IMR-90 (cell line): ENCODE data around the gene CD36.

Source experiments
- BHLHE40 ChIP-seq: fragments of 150-350 bp; IDR thresholded peaks from 2 replicates; pipeline ENCODE4 v1.6.1; 2016; ENCODE audit warnings: mild to moderate bottlenecking, low read depth, low read length
- CEBPB ChIP-seq: IDR thresholded peaks from 2 replicates; pipeline ENCODE4 v1.6.1; 2012; ENCODE audit warnings: low read depth, low read length, improper control_type of control experiment
- CTCF ChIP-seq: conservative IDR thresholded peaks from 2 replicates; pipeline ENCODE4 v1.5.1; 2012; ENCODE audit warnings: mild to moderate bottlenecking, low read depth, low read length, improper control_type of control experiment
- FOS ChIP-seq: fragments of 150-350 bp; IDR thresholded peaks from 2 replicates; pipeline ENCODE4 v1.6.1; 2016; ENCODE audit warnings: low read depth, low read length
- POLR2A ChIP-seq: IDR thresholded peaks from 2 replicates; pipeline ENCODE4 v1.6.1; 2012; ENCODE audit warnings: mild to moderate bottlenecking, low read depth, low read length
- RAD21 ChIP-seq: IDR thresholded peaks from 2 replicates; pipeline ENCODE4 v1.6.1; 2012; ENCODE audit warnings: low read length, improper control_type of control experiment
- USF2 ChIP-seq: fragments of 150-350 bp; IDR thresholded peaks from 2 replicates; pipeline ENCODE4 v1.6.1; 2017; ENCODE audit warnings: mild to moderate bottlenecking, antibody characterized with exemption, low read length, low read depth

GRCh38 chr7:80618096-80618495, 20.3 kb upstream of the CD36 start:
- TF ChIP-seq CTCF = no peak
- TF ChIP-seq CEBPB = no peak
- no peak for TF ChIP-seq POLR2A
- no peak for TF ChIP-seq FOS
- no peak for TF ChIP-seq RAD21
- no peak for TF ChIP-seq USF2
- no peak for TF ChIP-seq BHLHE40
